ENCODE results near the gene LRMDA. TPM values are rescaled to one million over a fixed set of nuclear protein-coding genes. Genes with fewer than 3 reads are reported as not detected.

Gene LRMDA
- total and polyA plus RNA-seq, 2 of the 4 experiments (the other 2 are of a cell fraction) = 0.07 TPM; not detected in 1

GRCh38 chr10:76024460-76025123 lies 593.2 kb downstream of the LRMDA start:
- CTCF ChIA-PET = no interaction called here
- Histone ChIP-seq H2BK5ac (ENCODE audit: low read depth, low read length, poor library complexity, severe bottlenecking) (no peak overlapping the region), H3K9ac (ENCODE audit: low read depth, low read length) (no peak overlapping the region), H2BK120ac (ENCODE audit: low read depth, low read length) (no peak overlapping the region), H4K91ac (ENCODE audit: insufficient read depth, low read depth, low read length) (no peak overlapping the region), H2AK9ac (replicated peaks; ENCODE audit: low read depth, low read length, poor library complexity) (no peak overlapping the region), H4K20me1 (ENCODE audit: insufficient read depth, low read length) (no peaks in the 10 kb centered on the region), H2AFZ (replicated peaks; ENCODE audit: low read length, poor library complexity) (no peak overlapping the region), H4K8ac (ENCODE audit: low read depth in 2 of 2, low read length in 2 of 2) (no peak overlapping the region), H3K9me3 (ENCODE audit: control insufficient read depth, insufficient read depth, low read length) (no peaks in the 10 kb centered on the region), H3K4ac (ENCODE audit: low read depth, low read length) (no peak overlapping the region), H4K5ac (ENCODE audit: low read depth, low read length) (no peak overlapping the region), H3K27ac (ENCODE audit: insufficient read depth, low read length) (no peak overlapping the region), H3K23ac (ENCODE audit: low read depth, low read length) (no peak overlapping the region), H2AK5ac (ENCODE audit: low read depth, low read length) (no peak overlapping the region), H3K79me1 (ENCODE audit: low read depth in 1 of 2, low read length in 2 of 2) (no peaks in the 10 kb centered on the region), H3K9me1 (ENCODE audit: insufficient read depth, low read length) (no peaks in the 10 kb centered on the region), H3K4me3 (ENCODE audit: insufficient read depth, low read depth, low read length) (no peak overlapping the region), H3K27me3 (ENCODE audit: control insufficient read depth, insufficient read depth, low read length) (peaks cover 4% of the 10 kb centered on the region; the same call in 1 of the 2 replicates), H2BK20ac (ENCODE audit: low read depth, low read length) (no peak overlapping the region), H3K56ac (ENCODE audit: extremely low read depth, insufficient read depth, low read length) (no peak overlapping the region), H3K36me3 (ENCODE audit: control insufficient read depth, insufficient read depth, low read length) (no peaks in the 10 kb centered on the region), H3K18ac (ENCODE audit: low read depth, low read length) (no peak overlapping the region), H3K14ac (replicated peaks; ENCODE audit: low read depth, low read length) (no peak overlapping the region), H2BK15ac (ENCODE audit: low read depth, low read length) (no peak overlapping the region), H3K4me1 (ENCODE audit: control insufficient read depth, insufficient read depth, low read length) (no peaks in the 10 kb centered on the region), H3K4me2 (ENCODE audit: low read depth, low read length) (no peak overlapping the region)
- dilution Hi-C loops (cut with HindIII; ENCODE audit: low sequenced_read_pairs, unreplicated experiment) = no loop called here
- POLR2A ChIA-PET (ENCODE audit: unreplicated experiment) = no interaction called here
- DNase-seq (no peak), ATAC-seq (ENCODE audit: low read depth) (no peak)
- intact Hi-C loops (cut with micrococcal nuclease) = no loop called here
- BruUV-seq (replicated peaks) = no TSS peak
- 90% methylated on average over 6 of the region's 15 CpGs; no CpG with 5 or more reads in 1 of the 2 experiments for WGBS, 2 experiments (ENCODE audit: extremely low coverage in 2 of 2, insufficient read length in 1 of 2)
- TF ChIP-seq RAD21 (IDR thresholded peaks at IDR 0.05; ENCODE audit: low read length) (no peak), BHLHE40 (IDR thresholded peaks at IDR 0.05; ENCODE audit: low read depth, low read length) (no peak), RCOR1 (IDR thresholded peaks at IDR 0.05; ENCODE audit: insufficient replicate concordance, low read length) (no peak), CTCF (conservative IDR thresholded peaks at IDR 0.05; ENCODE audit: low read depth, low read length) (no peak), RFX5 (IDR thresholded peaks at IDR 0.05; ENCODE audit: low read depth, low read length) (no peak), USF2 (IDR thresholded peaks at IDR 0.05; ENCODE audit: low read depth, low read length) (no peak), SMC3 (IDR thresholded peaks at IDR 0.05; ENCODE audit: low read depth, low read length) (no peak), CHD1 (IDR thresholded peaks at IDR 0.05; ENCODE audit: low read depth, low read length) (no peak), NFE2L2 (IDR thresholded peaks at IDR 0.05; ENCODE audit: low read depth, low read length) (no peak), CEBPB (IDR thresholded peaks at IDR 0.05; ENCODE audit: low read depth, low read length) (no peak)
- in situ Hi-C loops (cut with MboI; ENCODE audit: low sequenced_read_pairs) = loop anchor here (25.0 kb wide), 1 partner anchor 612 kb away; the partner anchor contains the start of gene ZNF503

Data from IMR-90 (cell line).